GM12878 (cell line): Measurements from ENCODE around the gene CANT1. TPM values are rescaled to one million over a fixed set of nuclear protein-coding genes. Genes with fewer than 3 reads are reported as not detected.

ENCODE experiments used
- ATAC-seq: fragments of 200-7000 bp; cut with Tn5 transposase; 3 replicates; pipeline ENCODE4 v1.9.1; 2020; ENCODE audit warnings: mild to moderate bottlenecking, moderate library complexity
- BruUV-seq: library from RNA; stranded (reverse); fragments of 400-500 nt; replicated peaks from 2 replicates; lab custom pipeline; 2021; lab: Mats Ljungman, UMichigan
- CTCF ChIA-PET: fragments of 300-600 bp; sonication (Branson Sonifier 250); formaldehyde crosslinking; extraction: SDS; loops from one replicate; lab custom pipeline; 2021; ENCODE audit warnings: inconsistent platforms; lab: Yijun Ruan, JAX
- POLR2A ChIA-PET: fragments of 350-600 bp; formaldehyde crosslinking; extraction: SDS; loops from one replicate; lab custom pipeline; 2021; ENCODE audit warnings: inconsistent platforms; lab: Charles Lee
- RAD21 ChIA-PET: fragments of 300-600 bp; sonication (Branson Sonifier 250); formaldehyde crosslinking; loops from one replicate; lab custom pipeline; 2023; ENCODE audit warnings: antibody characterized with exemption; ENCODE audit not compliant: unreplicated experiment; lab: Charles Lee
- SMC1A ChIA-PET: fragments of 300-600 bp; sonication (Branson Sonifier 250); formaldehyde crosslinking; loops from one replicate; lab custom pipeline; 2023; ENCODE audit not compliant: unreplicated experiment, uncharacterized antibody; lab: Charles Lee
- DNase-seq: peaks from one replicate; pipeline ENCODE4 v3.0.0-alpha.2; 2011; ENCODE audit warnings: low read depth, low spot score
- FAIRE-seq: peaks from 3 replicates; lab custom pipeline; 2011; peaks lifted over from hg19 to GRCh38; lab: Jason Lieb, UNC
- H2AFZ ChIP-seq: 2 replicates; pipeline ENCODE4 v1.6.0; 2011; ENCODE audit warnings: low read depth, low read length, control low read depth; ENCODE audit not compliant: control insufficient read depth
- H3K27ac ChIP-seq: 2 replicates; pipeline ENCODE4 v1.5.1; 2011; ENCODE audit warnings: control low read depth; ENCODE audit not compliant: control insufficient read depth, insufficient read depth
- H3K27me3 ChIP-seq, 2 experiments: replicated peaks in 1 of 2; 2 replicates each; pipeline versions ENCODE4 v1.6.0 to v1.6.1; 2011; ENCODE audit warnings: low read length in 1 of 2; ENCODE audit not compliant: control insufficient read depth in 2 of 2, insufficient read depth in 2 of 2
- H3K36me3 ChIP-seq, 2 experiments: 2 replicates each; pipeline ENCODE4 v1.5.1; 2011; ENCODE audit warnings: low read length in 1 of 2; ENCODE audit not compliant: control insufficient read depth in 2 of 2, insufficient read depth in 2 of 2
- H3K4me1 ChIP-seq: 2 replicates; pipeline ENCODE4 v1.6.1; 2011; ENCODE audit warnings: mild to moderate bottlenecking, low read length, moderate library complexity, mixed read lengths; ENCODE audit not compliant: control insufficient read depth, insufficient read depth
- H3K4me2 ChIP-seq: 2 replicates; pipeline ENCODE4 v1.6.0; 2011; ENCODE audit warnings: control low read depth; ENCODE audit not compliant: control insufficient read depth, insufficient read depth
- H3K4me3 ChIP-seq: fragments of 200-600 bp; sonication (generic); 2 replicates; pipeline ENCODE4 v1.5.1; 2016
- H3K79me2 ChIP-seq: 2 replicates; pipeline ENCODE4 v1.6.0; 2011; ENCODE audit warnings: low read length; ENCODE audit not compliant: control insufficient read depth, insufficient read depth
- H3K9ac ChIP-seq: 2 replicates; pipeline ENCODE4 v1.8.0; 2011; ENCODE audit warnings: low read length, control low read depth, mixed read lengths; ENCODE audit not compliant: control insufficient read depth, insufficient read depth
- H3K9me3 ChIP-seq: replicated peaks from 3 replicates; pipeline ENCODE4 v1.5.1; 2011; ENCODE audit warnings: mild to moderate bottlenecking, low read length; ENCODE audit not compliant: control insufficient read depth, insufficient read depth
- H4K20me1 ChIP-seq: 2 replicates; pipeline ENCODE4 v1.6.0; 2011; ENCODE audit not compliant: control insufficient read depth, insufficient read depth
- CBX3 ChIP-seq: fragments of 200-600 bp; sonication (generic); IDR thresholded peaks from 2 replicates; pipeline ENCODE4 v1.6.1; 2016; ENCODE audit warnings: low read depth, borderline replicate concordance
- CEBPZ ChIP-seq: fragments of 150-350 bp; IDR thresholded peaks from 2 replicates; pipeline ENCODE4 v1.6.1; 2016; ENCODE audit warnings: low read depth, low read length
- CHD4 ChIP-seq: fragments of 200-600 bp; sonication (generic); IDR thresholded peaks from 2 replicates; pipeline ENCODE4 v1.6.1; 2016; ENCODE audit warnings: mild to moderate bottlenecking
- KAT2A ChIP-seq: conservative IDR thresholded peaks from 2 replicates; pipeline ENCODE4 v1.6.1; 2011; ENCODE audit warnings: low read depth, low read length; ENCODE audit not compliant: control insufficient read depth
- NKRF ChIP-seq: fragments of 450-650 bp; conservative IDR thresholded peaks from 2 replicates; pipeline ENCODE4 v1.6.1; 2017; ENCODE audit warnings: mild to moderate bottlenecking, moderate library complexity
- SRF ChIP-seq, 2 experiments: IDR thresholded peaks; 2 replicates each; pipeline ENCODE4 v1.6.1; 2011; ENCODE audit warnings: low read depth in 2 of 2, low read length in 2 of 2, mild to moderate bottlenecking in 1 of 2, moderate library complexity in 1 of 2
- USF1 ChIP-seq: IDR thresholded peaks from 2 replicates; pipeline ENCODE4 v1.6.1; 2011; ENCODE audit warnings: borderline replicate concordance, low read depth, mild to moderate bottlenecking, moderate library complexity, mixed read lengths, low read length; ENCODE audit not compliant: insufficient read depth; ENCODE audit errors: extremely low read length
- USF2 ChIP-seq: IDR thresholded peaks from 2 replicates; pipeline ENCODE4 v1.6.1; 2011; ENCODE audit warnings: low read depth, low read length, improper control_type of control experiment, borderline replicate concordance
- WGBS: methylation state at CpG from one replicate; pipeline ENCODE4 v1.1.6; 2016; ENCODE audit warnings: low lambda C conversion rate; ENCODE audit not compliant: insufficient replicate concordance, insufficient coverage; ENCODE audit errors: missing lambda C conversion rate; 5-methylcytosine and 5-hydroxymethylcytosine counted together
- in situ Hi-C: fragments of 300-500 bp; cut with MboI; formaldehyde crosslinking; loops from 9 replicates; pipeline ENCODE4 v1.14.3; 2018; ENCODE audit warnings: mixed read lengths
- intact Hi-C: fragments of 100-400 bp; cut with micrococcal nuclease; formaldehyde crosslinking; loops from one replicate; pipeline ENCODE4 v1.14.2; 2022; ENCODE audit not compliant: unreplicated experiment
- polyA plus RNA-seq, 11 experiments: library from polyadenylated mRNA; depleted of rRNA in 4 of 11; unstranded in 6 of 11; stranded (reverse) in 5 of 11; fragments of >200 nt; fragmentation: Nextera tagmentation in 4 of 11; fragmentation: Illumina TruSeq in 1 of 11; extraction: Ambion mirVana in 4 of 11; extraction: Trizol in 1 of 11; gene quantifications; 1 replicate in 1 of 11; 2 replicates in 10 of 11; pipeline versions ENCODE4 v1.2.1 to v1.2.3, GENCODE V29; 2011 to 2016; ENCODE audit warnings: inconsistent platforms in 2 of 11, missing spikeins in 2 of 11, low read depth in 1 of 11
- total RNA-seq, 4 experiments: library from RNA; depleted of rRNA in 3 of 4; stranded (reverse); fragments of >200 nt in 3 of 4; fragmentation: Illumina TruSeq in 1 of 4; extraction: Trizol in 1 of 4; gene quantifications; 2 replicates each; pipeline versions ENCODE4 v1.2.1 to v1.2.3, GENCODE V29; 2013 to 2021

The CANT1 gene
- total and polyA plus RNA-seq, 10 of the 15 experiments (the other 5 are each of a cell fraction or from before 2014, with no cell fraction given) = 2.2 to 59.2 (median 20.2) TPM

- no peak for ATAC-seq
- 62% methylated on average over 6 of the region's 6 CpGs for WGBS
These were observed 26.6 kb upstream of the CANT1 start for GRCh38 chr17:79036181-79036580.

More at GRCh38 chr17:79036181-79036580, 26.6 kb upstream of the CANT1 start:
- in situ Hi-C loops (no loop called here), intact Hi-C loops (no loop called here)
- Histone ChIP-seq H4K20me1 (no peaks in the 10 kb centered on the region), H3K79me2 (no peaks in the 10 kb centered on the region), H3K4me1 (peaks cover 10% of the 10 kb centered on the region), H3K9ac (no peak overlapping the region), H3K4me3 (no peak overlapping the region), H3K27me3 (no peaks in the 10 kb centered on the region; a peak in 1 of 4 replicates), H2AFZ (no peak overlapping the region), H3K9me3 (no peaks in the 10 kb centered on the region), H3K36me3 (no peaks in the 10 kb centered on the region), H3K27ac (no peak overlapping the region), H3K4me2 (no peak overlapping the region)
- DNase-seq (no peak), FAIRE-seq (no peak)
- no peak for TF ChIP-seq CBX3
- no peak for TF ChIP-seq NKRF
- no peak for TF ChIP-seq USF1
- TF ChIP-seq USF2 = no peak
- TF ChIP-seq SRF (IDR thresholded peaks at IDR 0.05; ENCODE audit: low read depth in 2 of 2, low read length in 2 of 2) = no peak
- no peak for TF ChIP-seq CHD4
- no peak for TF ChIP-seq KAT2A
- TF ChIP-seq CEBPZ = no peak
- SMC1A ChIA-PET = interaction anchor here (1.0 kb wide), 1 partner anchor 64 kb away, joined by 3 read pairs; no protein-coding TSS in a partner anchor
- no TSS peak for BruUV-seq
- POLR2A ChIA-PET = no interaction called here
- CTCF ChIA-PET = interaction anchor here (0.9 to 2.3 kb wide), 3 partner anchors 9 to 29 kb away, joined by 3 to 16 read pairs (median 5); no protein-coding TSS in a partner anchor
- RAD21 ChIA-PET = no interaction called here
